Myocyte (in vitro differentiated cells): ENCODE data around the gene CDK5. TPM values are rescaled to one million over a fixed set of nuclear protein-coding genes. Genes with fewer than 3 reads are reported as not detected.

Source experiments
- DNase-seq: peaks from one replicate; pipeline ENCODE4 v3.0.0-alpha.2; 2012; ENCODE audit warnings: low read depth
- total RNA-seq: library from RNA; depleted of rRNA; stranded (reverse); fragments of >200 nt; gene quantifications from 2 replicates; pipeline ENCODE4 v1.2.3, GENCODE V29; 2014

Gene CDK5
- total RNA-seq, 1 donor from 2014 or later = 34.0 TPM

- DNase-seq = peak; percentile 90
Measured at GRCh38 chr7:151087245-151088018, 29.7 kb upstream of the CDK5 start.

- DNase-seq = peak; percentile 38
Measured at GRCh38 chr7:151086802-151087244, 29.1 kb upstream of the CDK5 start.

GRCh38 chr7:151085691-151086620 lies 28.3 kb upstream of the CDK5 start, which contains the start of gene AGAP3:
TSS of gene AGAP3 (plus strand) at chr7:151086475. CDS start at chr7:151086742, 267 bp downstream.
- DNase-seq = peak; percentile 99

GRCh38 chr7:151085329-151085690 lies 27.6 kb upstream of the CDK5 start:
- no peak for DNase-seq

- DNase-seq = no peak
Measured at GRCh38 chr7:151083824-151084160, 26.1 kb upstream of the CDK5 start.

GRCh38 chr7:151083071-151083823 lies 25.6 kb upstream of the CDK5 start, which contains the start of gene TMUB1:
TSS of gene TMUB1 (minus strand) at chr7:151083493. CDS start at chr7:151082563, 930 bp downstream.
- DNase-seq = peak; percentile 72

GRCh38 chr7:151082141-151083070 lies 24.7 kb upstream of the CDK5 start:
- DNase-seq = no peak

- DNase-seq = peak; percentile 78
Measured at GRCh38 chr7:151081170-151082101, 23.7 kb upstream of the CDK5 start.

- DNase-seq = peak; percentile 95
Measured at GRCh38 chr7:151080522-151081169, 22.9 kb upstream of the CDK5 start, which contains the start of gene FASTK. TSS of gene FASTK (minus strand) at chr7:151080809. CDS start at chr7:151080766, 43 bp downstream.

- peak; percentile 43 for DNase-seq
Measured at GRCh38 chr7:151080067-151080521, 22.4 kb upstream of the CDK5 start.

- no peak for DNase-seq
Measured at GRCh38 chr7:151079199-151079910, 21.7 kb upstream of the CDK5 start.

GRCh38 chr7:151078233-151079040 lies 20.7 kb upstream of the CDK5 start:
- peak; percentile 34 for DNase-seq

- DNase-seq = no peak
Measured at GRCh38 chr7:151077705-151078232, 20.1 kb upstream of the CDK5 start.

GRCh38 chr7:151076863-151077704 lies 19.4 kb upstream of the CDK5 start:
- peak; percentile 43 for DNase-seq

GRCh38 chr7:151075978-151076426 lies 18.3 kb upstream of the CDK5 start:
- DNase-seq = no peak

GRCh38 chr7:151075662-151075971 lies 17.9 kb upstream of the CDK5 start:
- DNase-seq = no peak
